SK-N-SH treated with all-trans-retinoic acid at 6 μM for 48 hours (cell line): ENCODE results near the gene AQP10.

ENCODE experiments used
- ATAC-seq: fragments of 200-7000 bp; cut with Tn5 transposase; 3 replicates; pipeline ENCODE4 v1.9.1; 2020; ENCODE audit warnings: mild to moderate bottlenecking, moderate library complexity
- ARNTL ChIP-seq: fragments of 450-650 bp; formaldehyde crosslinking; IDR thresholded peaks from 2 replicates; pipeline ENCODE4 v1.5.0; 2020; ENCODE audit warnings: low read depth, mild to moderate bottlenecking, moderate library complexity, borderline replicate concordance
- BACH2 ChIP-seq: fragments of 250-450 bp; sonication (Bioruptor Pico); IDR thresholded peaks from 2 replicates; pipeline ENCODE4 v1.9.0; 2021; ENCODE audit warnings: mild to moderate bottlenecking, borderline replicate concordance
- CREB5 ChIP-seq: fragments of 250-450 bp; sonication (Bioruptor Pico); IDR thresholded peaks from 2 replicates; pipeline ENCODE4 v1.5.1; 2020; ENCODE audit warnings: low read depth, mild to moderate bottlenecking, moderate library complexity
- CSDC2 ChIP-seq: fragments of 250-450 bp; sonication (Bioruptor Pico); IDR thresholded peaks from 2 replicates; pipeline ENCODE4 v1.5.0; 2020; ENCODE audit warnings: mild to moderate bottlenecking, moderate library complexity
- CSRNP3 ChIP-seq: fragments of 250-450 bp; sonication (Bioruptor Pico); IDR thresholded peaks from 2 replicates; pipeline ENCODE4 v1.5.1; 2021; ENCODE audit warnings: mild to moderate bottlenecking, moderate library complexity
- GLIS3 ChIP-seq: fragments of 250-450 bp; sonication (Bioruptor Pico); IDR thresholded peaks from 2 replicates; pipeline ENCODE4 v1.5.0; 2020; ENCODE audit warnings: mild to moderate bottlenecking, moderate library complexity
- ISL1 ChIP-seq: fragments of 250-450 bp; sonication (Bioruptor Pico); IDR thresholded peaks from 2 replicates; pipeline ENCODE4 v2.1.2; 2022; ENCODE audit warnings: mild to moderate bottlenecking, moderate library complexity
- OSR1 ChIP-seq: fragments of 250-450 bp; sonication (Bioruptor Pico); IDR thresholded peaks from 2 replicates; pipeline ENCODE4 v1.8.0; 2022; ENCODE audit warnings: moderate library complexity, mild to moderate bottlenecking, inconsistent platforms
- POU6F1 ChIP-seq: fragments of 250-450 bp; sonication (Bioruptor Pico); IDR thresholded peaks from 2 replicates; pipeline ENCODE4 v1.8.0; 2021; ENCODE audit warnings: low read depth, mild to moderate bottlenecking, moderate library complexity, borderline replicate concordance
- SNAI2 ChIP-seq: fragments of 250-450 bp; sonication (Bioruptor Pico); IDR thresholded peaks from 2 replicates; pipeline ENCODE4 v1.5.0; 2020; ENCODE audit warnings: mild to moderate bottlenecking, moderate library complexity
- TOX ChIP-seq: fragments of 250-450 bp; sonication (Bioruptor Pico); IDR thresholded peaks from 2 replicates; pipeline ENCODE4 v1.8.0; 2021; ENCODE audit warnings: mild to moderate bottlenecking, moderate library complexity, borderline replicate concordance
- TSHZ2 ChIP-seq: fragments of 250-450 bp; sonication (Bioruptor Pico); IDR thresholded peaks from 2 replicates; pipeline ENCODE4 v1.5.0; 2020; ENCODE audit warnings: mild to moderate bottlenecking, moderate library complexity
- ZFP3 ChIP-seq: fragments of 250-450 bp; sonication (Bioruptor Pico); IDR thresholded peaks from 2 replicates; pipeline ENCODE4 v1.5.0; 2020; ENCODE audit warnings: mild to moderate bottlenecking, moderate library complexity
- ZNF565 ChIP-seq: fragments of 450-650 bp; formaldehyde crosslinking; conservative IDR thresholded peaks from 2 replicates; pipeline ENCODE4 v1.5.0; 2020; ENCODE audit warnings: low read depth, mild to moderate bottlenecking, moderate library complexity
- ZNF70 ChIP-seq: fragments of 450-650 bp; formaldehyde crosslinking; IDR thresholded peaks from 2 replicates; pipeline ENCODE4 v1.5.0; 2020; ENCODE audit warnings: mild to moderate bottlenecking, moderate library complexity

The AQP10 gene

GRCh38 chr1:154288661-154289060, 32.2 kb upstream of the AQP10 start:
- no peak for ATAC-seq
- TF ChIP-seq ARNTL (CRISPR knock-in tag) (no peak), CREB5 (no peak), SNAI2 (CRISPR knock-in tag) (no peak), TSHZ2 (CRISPR knock-in tag) (no peak), OSR1 (no peak), ZNF70 (no peak), GLIS3 (no peak), POU6F1 (CRISPR knock-in tag) (no peak), ISL1 (CRISPR knock-in tag) (no peak), TOX (no peak), CSRNP3 (no peak), BACH2 (CRISPR knock-in tag) (no peak)

GRCh38 chr1:154290921-154291320, 30.0 kb upstream of the AQP10 start:
- no peak for ATAC-seq
- TF ChIP-seq CSRNP3 (no peak), ZNF565 (CRISPR knock-in tag) (no peak), ISL1 (CRISPR knock-in tag) (no peak), ZFP3 (CRISPR knock-in tag) (no peak), GLIS3 (no peak), TSHZ2 (CRISPR knock-in tag) (no peak), ARNTL (CRISPR knock-in tag) (no peak), TOX (no peak), OSR1 (no peak), CSDC2 (CRISPR knock-in tag) (no peak), POU6F1 (CRISPR knock-in tag) (no peak)
